SK-N-SH (cell line): ENCODE results near the gene CKM. TPM values are rescaled to one million over a fixed set of nuclear protein-coding genes. Genes with fewer than 3 reads are reported as not detected.

Experiments
- CTCF ChIA-PET: fragments of 300-600, 350-600 bp; formaldehyde crosslinking; extraction: SDS; loops from one replicate; lab custom pipeline; 2021; lab: Yijun Ruan, JAX
- POLR2A ChIA-PET: fragments of 350-600 bp; sonication (Branson Sonifier 250); formaldehyde crosslinking; extraction: SDS; loops from one replicate; lab custom pipeline; 2020; ENCODE audit warnings: antibody characterized with exemption, inconsistent platforms; lab: Yijun Ruan, JAX
- DNase-seq: peaks from one replicate; pipeline ENCODE4 v3.0.0; 2012
- H2AFZ ChIP-seq: fragments of 200-600 bp; sonication (generic); 2 replicates; pipeline ENCODE4 v1.8.1; 2016; ENCODE audit warnings: antibody characterized with exemption, mild to moderate bottlenecking, low read depth
- H3F3A ChIP-seq: fragments of 200-600 bp; sonication (generic); replicated peaks from 2 replicates; pipeline ENCODE3; 2016; ENCODE audit warnings: antibody characterized with exemption, mild to moderate bottlenecking; ENCODE audit not compliant: insufficient read depth
- H3K27ac ChIP-seq, 2 experiments: fragments of 200-500 bp in 1 of 2; fragments of 200-600 bp in 1 of 2; sonication (Bioruptor generic) in 1 of 2; sonication (generic), shearing (Covaris generic) in 1 of 2; 2 replicates each; pipeline versions ENCODE4 v1.5.1 to v1.6.1; 2014 to 2016; ENCODE audit warnings: low read depth in 2 of 2, inconsistent platforms in 1 of 2, low read length in 1 of 2, mild to moderate bottlenecking in 1 of 2, mixed read lengths in 1 of 2
- H3K27me3 ChIP-seq: fragments of 200-600 bp; sonication (generic), shearing (Covaris generic); 2 replicates; pipeline ENCODE4 v1.6.1; 2016; ENCODE audit warnings: mixed run types; ENCODE audit not compliant: insufficient read depth
- H3K36me3 ChIP-seq, 2 experiments: fragments of 200-500 bp in 1 of 2; fragments of 200-600 bp in 1 of 2; sonication (Bioruptor generic) in 1 of 2; sonication (generic) in 1 of 2; replicated peaks in 1 of 2; 2 replicates each; pipeline versions ENCODE3 to v1.5.1; 2014 to 2016; ENCODE audit warnings: low read length in 1 of 2, mild to moderate bottlenecking in 1 of 2; ENCODE audit not compliant: insufficient read depth in 2 of 2, control insufficient read depth in 1 of 2
- H3K4me1 ChIP-seq, 2 experiments: fragments of 200-500 bp in 1 of 2; fragments of 200-600 bp in 1 of 2; sonication (Bioruptor generic) in 1 of 2; sonication (generic), shearing (Covaris generic) in 1 of 2; 2 replicates each; pipeline versions ENCODE4 v1.5.1 to v1.6.1; 2014 to 2016; ENCODE audit warnings: low read depth in 1 of 2, low read length in 1 of 2, mixed run types in 1 of 2; ENCODE audit not compliant: insufficient read depth in 2 of 2, control insufficient read depth in 1 of 2
- H3K4me2 ChIP-seq: fragments of 200-600 bp; sonication (generic), shearing (Covaris generic); 2 replicates; pipeline ENCODE4 v1.6.1; 2017; ENCODE audit warnings: mixed run types
- H3K4me3 ChIP-seq, 2 experiments: fragments of 200-500 bp in 1 of 2; fragments of 200-600 bp in 1 of 2; sonication (Bioruptor generic) in 1 of 2; sonication (generic), shearing (Covaris generic) in 1 of 2; 2 replicates each; pipeline versions ENCODE4 v1.5.1 to v1.8.1; 2014 to 2016; ENCODE audit warnings: low read depth in 2 of 2, inconsistent platforms in 1 of 2, low read length in 1 of 2, mild to moderate bottlenecking in 1 of 2, mixed read lengths in 1 of 2, moderate library complexity in 1 of 2
- H3K79me2 ChIP-seq: fragments of 200-600 bp; sonication (generic); 2 replicates; pipeline ENCODE4 v1.8.1; 2017; ENCODE audit warnings: mild to moderate bottlenecking; ENCODE audit not compliant: insufficient read depth
- H3K9ac ChIP-seq: fragments of 200-600 bp; sonication (generic); 2 replicates; pipeline ENCODE4 v1.6.1; 2017; ENCODE audit warnings: mixed run types
- H3K9me2 ChIP-seq: fragments of 200-600 bp; sonication (generic); 2 replicates; pipeline ENCODE4 v1.6.1; 2017; ENCODE audit warnings: mixed run types
- H3K9me3 ChIP-seq: fragments of 200-600 bp; sonication (generic); 2 replicates; pipeline ENCODE4 v1.6.1; 2017; ENCODE audit warnings: mixed run types, mild to moderate bottlenecking, moderate library complexity
- H4K20me1 ChIP-seq: fragments of 200-600 bp; sonication (generic); 2 replicates; pipeline ENCODE4 v1.6.1; 2017; ENCODE audit warnings: mild to moderate bottlenecking, mixed run types; ENCODE audit not compliant: insufficient read depth
- CHD2 ChIP-seq: fragments of 150-350 bp; IDR thresholded peaks from 2 replicates; pipeline ENCODE4 v1.6.1; 2018; ENCODE audit warnings: low read length; ENCODE audit not compliant: partially characterized antibody
- FOSL2 ChIP-seq: IDR thresholded peaks from 2 replicates; pipeline ENCODE4 v1.4.0; 2012; ENCODE audit warnings: low read depth, mild to moderate bottlenecking, moderate library complexity, borderline replicate concordance
- FOXJ3 ChIP-seq: sonication (generic); formaldehyde crosslinking; IDR thresholded peaks from 2 replicates; pipeline ENCODE4 v1.5.1; 2020; ENCODE audit warnings: mild to moderate bottlenecking, missing genetic modification reagents
- JUND ChIP-seq: IDR thresholded peaks from 2 replicates; pipeline ENCODE4 v1.4.0; 2012
- MXI1 ChIP-seq: IDR thresholded peaks from 2 replicates; pipeline ENCODE4 v1.6.1; 2012; ENCODE audit warnings: mild to moderate bottlenecking, low read depth, low read length, improper control_type of control experiment
- RAD21 ChIP-seq: IDR thresholded peaks from 2 replicates; pipeline ENCODE4 v1.6.1; 2012; ENCODE audit warnings: mild to moderate bottlenecking, low read length
- RXRA ChIP-seq: IDR thresholded peaks from 2 replicates; pipeline ENCODE4 v1.4.0; 2012; ENCODE audit warnings: low read depth, mild to moderate bottlenecking, borderline replicate concordance
- SIN3A ChIP-seq: IDR thresholded peaks from 2 replicates; pipeline ENCODE4 v1.6.1; 2012; ENCODE audit warnings: low read depth, mild to moderate bottlenecking, low read length, moderate library complexity, borderline replicate concordance
- TAF1 ChIP-seq: IDR thresholded peaks from 2 replicates; pipeline ENCODE4 v1.6.1; 2012; ENCODE audit warnings: low read depth, mild to moderate bottlenecking, low read length, moderate library complexity, borderline replicate concordance
- TCF12 ChIP-seq: IDR thresholded peaks from 2 replicates; pipeline ENCODE4 v1.4.0; 2012
- WGBS: methylation state at CpG from one replicate; pipeline ENCODE4 v1.1.6; 2017; ENCODE audit warnings: low lambda C conversion rate; 5-methylcytosine and 5-hydroxymethylcytosine counted together
- polyA plus RNA-seq, 3 experiments: library from polyadenylated mRNA; depleted of rRNA; stranded (reverse); fragments of >200 nt; gene quantifications; 2 replicates each; pipeline ENCODE4 v1.2.3, GENCODE V29; 2012
- TF ChIP-seq, protein P1 (sequence below): fragments of 150-350 bp; IDR thresholded peaks from 2 replicates; pipeline ENCODE4 v1.6.1; 2016; ENCODE audit warnings: mild to moderate bottlenecking, low read depth, low read length
- TF ChIP-seq, protein P2 (sequence below): IDR thresholded peaks from 2 replicates; pipeline ENCODE4; 2012

Gene CKM
- polyA plus RNA-seq, 1 of the 3 experiments (the other 2 are of a cell fraction) = 0.05 TPM

- TF ChIP-seq, protein P1, sequence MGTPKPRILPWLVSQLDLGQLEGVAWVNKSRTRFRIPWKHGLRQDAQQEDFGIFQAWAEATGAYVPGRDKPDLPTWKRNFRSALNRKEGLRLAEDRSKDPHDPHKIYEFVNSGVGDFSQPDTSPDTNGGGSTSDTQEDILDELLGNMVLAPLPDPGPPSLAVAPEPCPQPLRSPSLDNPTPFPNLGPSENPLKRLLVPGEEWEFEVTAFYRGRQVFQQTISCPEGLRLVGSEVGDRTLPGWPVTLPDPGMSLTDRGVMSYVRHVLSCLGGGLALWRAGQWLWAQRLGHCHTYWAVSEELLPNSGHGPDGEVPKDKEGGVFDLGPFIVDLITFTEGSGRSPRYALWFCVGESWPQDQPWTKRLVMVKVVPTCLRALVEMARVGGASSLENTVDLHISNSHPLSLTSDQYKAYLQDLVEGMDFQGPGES = no peak
These were observed 32.7 kb upstream of the CKM start (continued) for GRCh38 chr19:45355402-45355801.

DNA sequence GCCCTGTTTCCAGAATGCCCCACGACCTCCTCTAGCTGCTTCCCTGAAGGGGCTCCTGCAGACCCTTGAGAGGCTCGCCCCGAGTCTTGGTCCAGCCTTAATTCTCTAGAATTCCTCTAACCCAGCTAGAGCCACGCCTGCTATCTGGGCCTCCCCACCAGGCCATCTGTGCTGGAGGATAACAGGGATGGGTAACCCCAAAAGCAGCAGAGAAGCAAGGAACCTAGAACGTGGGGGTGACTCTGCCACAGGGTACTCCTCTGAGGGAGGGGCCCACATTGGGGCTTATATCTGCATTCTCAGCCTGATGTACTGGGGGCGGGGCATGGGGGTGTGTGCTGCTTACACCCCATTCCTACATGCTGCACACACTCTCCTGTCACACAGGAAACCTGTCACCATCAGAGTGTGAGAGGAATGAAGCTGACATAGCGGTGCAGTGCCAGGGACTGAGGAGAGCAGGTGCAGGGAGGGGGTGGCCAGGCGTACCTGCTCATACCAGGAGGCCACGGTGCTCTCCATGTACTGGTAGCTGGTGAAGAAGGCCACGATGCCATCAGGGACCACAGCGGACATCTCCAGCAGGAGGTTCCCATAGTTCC, 31.7 kb upstream of the CKM start:
- Histone ChIP-seq H3K4me2 (no peak overlapping the region), H3K27ac (no peak overlapping the region), H3K9ac (no peak overlapping the region), H3K9me3 (no peaks in the 10 kb centered on the region), H3K4me1 (no peaks in the 10 kb centered on the region), H4K20me1 (no peaks in the 10 kb centered on the region), H3F3A (peaks cover 3% of the 10 kb centered on the region), H3K79me2 (no peaks in the 10 kb centered on the region), H3K27me3 (no peaks in the 10 kb centered on the region), H3K36me3 (peaks cover 14 to 53% of the 10 kb centered on the region in 2 experiments), H2AFZ (no peak overlapping the region), H3K9me2 (no peaks in the 10 kb centered on the region), H3K4me3 (no peak overlapping the region)
- no peak for DNase-seq
- POLR2A ChIA-PET = no interaction called here
- WGBS = 92% methylated on average over 7 of the region's 11 CpGs
- TF ChIP-seq, protein P1 = no peak
- TF ChIP-seq SIN3A (no peak), JUND (no peak), CHD2 (no peak), FOXJ3 (CRISPR knock-in tag) (no peak), MXI1 (no peak), TCF12 (no peak), RAD21 (no peak), TAF1 (no peak), FOSL2 (no peak), RXRA (no peak)
- TF ChIP-seq, protein P2, sequence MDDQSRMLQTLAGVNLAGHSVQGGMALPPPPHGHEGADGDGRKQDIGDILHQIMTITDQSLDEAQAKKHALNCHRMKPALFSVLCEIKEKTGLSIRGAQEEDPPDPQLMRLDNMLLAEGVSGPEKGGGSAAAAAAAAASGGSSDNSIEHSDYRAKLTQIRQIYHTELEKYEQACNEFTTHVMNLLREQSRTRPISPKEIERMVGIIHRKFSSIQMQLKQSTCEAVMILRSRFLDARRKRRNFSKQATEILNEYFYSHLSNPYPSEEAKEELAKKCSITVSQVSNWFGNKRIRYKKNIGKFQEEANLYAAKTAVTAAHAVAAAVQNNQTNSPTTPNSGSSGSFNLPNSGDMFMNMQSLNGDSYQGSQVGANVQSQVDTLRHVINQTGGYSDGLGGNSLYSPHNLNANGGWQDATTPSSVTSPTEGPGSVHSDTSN = no peak
- CTCF ChIA-PET = interaction anchor here (0.6 to 5.1 kb wide), 3 partner anchors 16 to 134 kb away, joined by 3 to 30 read pairs (median 5); no protein-coding TSS in a partner anchor
